ENCODE data around the gene HLA-DPB1.
"Not testable (repeated sequence)": the region's sequence is repeated elsewhere in the genome, so short reads cannot be mapped to it uniquely, and the experiment has no call there.

The HLA-DPB1 gene

GRCh38 chr6:33072508-33073100 lies 3.2 kb upstream of the HLA-DPB1 start:
- DNase-seq = no peak

DNA sequence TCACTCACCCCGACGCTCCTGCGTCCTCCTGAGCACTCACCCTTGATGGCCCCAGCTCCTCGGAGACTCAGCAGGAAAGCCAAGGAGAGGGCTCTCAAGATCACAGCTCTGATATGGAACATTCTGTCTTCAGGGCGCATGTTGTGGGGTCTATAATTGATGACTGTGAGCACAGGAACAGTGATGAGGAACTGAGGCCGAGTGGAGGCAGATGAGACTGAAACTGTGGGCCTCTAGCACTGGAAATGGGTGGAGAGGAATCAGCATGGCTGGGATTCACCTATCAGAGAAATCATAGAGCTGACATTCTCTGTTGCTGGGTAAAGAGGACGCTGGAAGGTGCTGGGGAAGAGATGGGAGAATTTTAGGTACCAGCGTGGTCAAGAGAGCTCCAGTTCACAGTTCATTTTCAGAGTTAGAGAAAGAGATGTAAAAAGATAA lies 2.3 kb upstream of the HLA-DPB1 start, which contains the start of gene HLA-DPA1:
Gene HLA-DPA1 (minus strand): TSS at position 219 of the 441 bp plus-strand sequence.
- no peak for DNase-seq

DNA sequence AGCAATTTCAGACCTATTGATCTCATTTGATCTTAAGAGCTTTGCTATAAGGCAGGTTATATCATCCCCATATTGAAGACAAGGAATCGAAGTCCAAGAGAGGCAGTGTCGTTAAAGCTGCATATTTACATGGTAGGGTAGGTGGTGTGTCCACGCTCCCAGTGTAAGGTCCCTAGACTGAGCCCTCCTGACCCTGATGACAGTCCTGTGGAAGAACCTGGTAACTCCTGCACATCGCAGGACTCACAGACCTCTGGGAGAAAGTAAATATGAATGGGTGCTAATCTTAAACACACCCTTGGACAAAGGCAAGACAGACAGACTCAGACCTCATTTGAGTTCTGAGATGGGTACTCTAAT lies 602 bp upstream of the HLA-DPB1 start:
- no peak for DNase-seq

DNA sequence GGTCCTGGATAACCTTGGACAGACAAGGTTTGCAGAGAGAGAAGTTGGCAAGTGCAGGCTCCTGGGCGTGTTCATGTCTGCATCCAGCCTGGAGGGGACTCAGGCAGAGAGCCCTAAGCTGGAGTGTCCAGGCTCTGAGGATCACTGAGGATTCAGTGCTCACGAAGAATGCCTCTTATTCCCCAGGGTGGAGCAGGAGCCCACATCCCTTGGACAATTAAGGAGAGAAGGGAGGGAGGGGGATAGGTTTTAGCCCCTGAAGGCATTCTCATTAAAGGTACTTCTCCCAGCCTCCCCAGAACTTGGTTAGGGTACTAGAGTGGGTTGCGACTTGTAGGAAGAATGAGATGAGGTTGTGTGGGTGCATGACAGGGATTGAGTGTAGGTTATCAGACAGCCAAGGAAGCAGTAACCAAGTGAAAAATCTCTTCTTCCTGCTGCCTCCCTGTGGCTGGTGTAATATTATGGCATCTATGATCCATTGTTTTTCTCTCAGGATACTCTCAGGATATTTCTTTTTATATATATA lies 680 bp downstream of the HLA-DPB1 start:
- no peak for DNase-seq

DNA sequence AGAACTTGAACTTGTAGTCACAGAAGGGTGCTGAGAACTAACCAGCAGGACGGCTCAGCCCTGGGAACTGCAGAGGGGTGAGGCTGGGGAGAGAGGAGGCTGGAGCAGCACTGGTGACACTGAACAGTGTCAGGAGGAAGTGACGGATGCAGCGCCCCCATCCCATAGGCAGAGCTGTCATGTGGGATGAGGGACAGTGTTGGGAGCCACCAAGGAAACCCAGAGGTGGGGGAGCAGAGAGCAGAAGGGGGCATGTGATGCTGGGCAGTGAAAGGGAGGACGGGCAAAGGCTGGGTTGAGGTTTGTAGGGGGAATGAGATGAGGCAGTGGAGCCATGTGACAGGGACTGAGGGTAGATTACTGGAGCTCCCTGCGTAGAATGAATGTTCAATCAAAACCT lies 2.1 kb downstream of the HLA-DPB1 start:
- no peak for DNase-seq

DNA sequence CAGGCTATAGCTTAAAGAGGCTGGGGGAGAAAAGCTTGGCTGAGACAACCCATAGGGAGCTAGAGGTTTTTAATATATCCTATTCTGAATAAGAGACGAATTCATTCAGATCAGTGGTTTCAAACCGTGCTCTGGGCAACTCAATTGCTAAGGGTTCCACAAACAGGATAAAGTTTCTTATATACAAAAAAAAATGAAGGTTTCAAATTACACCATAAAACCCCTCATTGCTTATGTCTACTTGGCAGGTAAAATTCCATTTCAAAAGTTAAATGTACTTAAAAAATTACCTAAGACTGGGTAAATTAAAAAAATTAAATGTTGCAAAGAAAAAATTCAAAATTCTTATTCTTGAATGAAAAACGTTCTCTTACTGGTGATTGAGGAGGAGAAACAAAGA lies 2.7 kb downstream of the HLA-DPB1 start:
- DNase-seq = no peak

DNA sequence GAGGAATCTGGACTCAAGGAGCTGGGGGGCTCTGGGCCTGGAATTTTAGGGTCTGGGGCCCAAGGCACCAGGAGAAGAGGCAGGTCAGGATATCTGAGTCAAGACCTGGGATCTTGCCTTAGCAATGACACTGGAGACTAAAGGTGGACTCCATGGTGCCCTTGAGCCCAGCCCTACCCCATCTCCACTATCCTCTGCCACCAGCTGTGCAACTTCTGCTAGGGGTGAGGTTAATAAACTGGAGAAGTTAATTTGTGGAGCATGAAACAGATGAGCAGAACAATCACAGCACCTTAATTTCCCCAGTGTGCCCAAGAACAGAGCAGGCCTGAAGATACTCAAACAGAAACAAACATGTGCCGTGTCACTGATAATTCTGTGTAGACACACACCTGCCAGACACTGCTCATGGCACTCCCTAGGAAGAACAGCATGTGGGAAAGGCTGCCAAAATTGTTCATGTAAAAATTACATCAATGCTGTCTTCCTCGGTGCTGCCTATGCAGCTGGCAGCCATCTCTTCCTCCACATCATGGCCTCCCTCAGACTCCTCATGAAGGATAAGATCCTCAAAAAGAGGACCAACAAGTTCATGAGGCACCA lies 3.2 kb downstream of the HLA-DPB1 start:
- no peak for DNase-seq

DNA sequence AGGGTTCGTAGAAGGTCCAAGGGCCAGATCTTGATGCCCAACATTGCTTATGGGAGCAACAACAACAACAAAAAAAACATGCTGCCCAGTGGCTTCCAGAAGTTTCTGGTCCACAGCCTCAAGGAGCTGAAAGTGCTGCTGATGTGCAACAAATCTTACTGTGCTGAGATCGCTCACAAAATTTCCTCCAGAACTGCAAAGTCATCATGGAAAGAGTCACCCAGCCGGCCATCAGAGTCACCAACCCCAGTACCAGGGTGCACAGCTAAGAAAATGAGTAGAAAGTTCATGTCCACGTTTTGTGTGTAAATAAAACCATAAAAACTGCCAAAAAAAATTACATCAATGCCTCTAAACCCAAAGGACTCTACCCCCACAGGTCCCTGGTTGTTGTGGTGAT lies 3.8 kb downstream of the HLA-DPB1 start:
- DNase-seq = no peak

DNA sequence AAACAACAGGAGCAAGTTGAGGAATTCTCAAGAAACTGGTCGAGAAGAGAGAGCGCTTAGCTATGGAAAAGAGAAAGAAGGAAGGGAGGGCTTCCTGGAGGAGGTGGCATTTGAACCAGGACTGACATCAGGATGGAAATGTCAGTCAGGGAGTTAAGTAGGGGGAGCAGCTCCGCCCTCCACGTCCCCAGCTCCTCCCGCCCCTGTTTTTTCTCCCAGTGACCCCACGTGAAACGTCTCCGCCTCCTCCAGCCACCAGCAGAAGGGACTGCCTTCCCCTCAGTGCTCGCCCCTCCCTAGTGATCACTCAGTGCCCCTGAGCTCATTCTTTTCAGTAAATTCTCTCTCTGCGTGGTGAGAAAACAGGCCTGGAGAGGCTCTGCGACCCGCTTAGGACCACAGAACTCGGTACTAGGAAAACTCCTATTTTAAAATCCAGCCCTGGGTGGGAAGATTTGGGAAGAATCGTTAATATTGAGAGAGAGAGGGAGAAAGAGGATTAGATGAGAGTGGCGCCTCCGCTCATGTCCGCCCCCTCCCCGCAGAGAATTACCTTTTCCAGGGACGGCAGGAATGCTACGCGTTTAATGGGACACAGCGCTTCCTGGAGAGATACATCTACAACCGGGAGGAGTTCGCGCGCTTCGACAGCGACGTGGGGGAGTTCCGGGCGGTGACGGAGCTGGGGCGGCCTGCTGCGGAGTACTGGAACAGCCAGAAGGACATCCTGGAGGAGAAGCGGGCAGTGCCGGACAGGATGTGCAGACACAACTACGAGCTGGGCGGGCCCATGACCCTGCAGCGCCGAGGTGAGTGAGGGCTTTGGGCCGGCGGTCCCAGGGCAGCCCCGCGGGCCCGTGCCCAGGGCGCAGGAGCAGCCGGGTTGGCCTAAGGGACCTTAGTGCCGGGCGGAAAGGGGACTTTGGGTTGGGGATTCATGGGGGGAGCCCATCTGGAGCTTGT lies 4.6 kb downstream of the HLA-DPB1 start:
- peak; percentile 90 for DNase-seq

DNA sequence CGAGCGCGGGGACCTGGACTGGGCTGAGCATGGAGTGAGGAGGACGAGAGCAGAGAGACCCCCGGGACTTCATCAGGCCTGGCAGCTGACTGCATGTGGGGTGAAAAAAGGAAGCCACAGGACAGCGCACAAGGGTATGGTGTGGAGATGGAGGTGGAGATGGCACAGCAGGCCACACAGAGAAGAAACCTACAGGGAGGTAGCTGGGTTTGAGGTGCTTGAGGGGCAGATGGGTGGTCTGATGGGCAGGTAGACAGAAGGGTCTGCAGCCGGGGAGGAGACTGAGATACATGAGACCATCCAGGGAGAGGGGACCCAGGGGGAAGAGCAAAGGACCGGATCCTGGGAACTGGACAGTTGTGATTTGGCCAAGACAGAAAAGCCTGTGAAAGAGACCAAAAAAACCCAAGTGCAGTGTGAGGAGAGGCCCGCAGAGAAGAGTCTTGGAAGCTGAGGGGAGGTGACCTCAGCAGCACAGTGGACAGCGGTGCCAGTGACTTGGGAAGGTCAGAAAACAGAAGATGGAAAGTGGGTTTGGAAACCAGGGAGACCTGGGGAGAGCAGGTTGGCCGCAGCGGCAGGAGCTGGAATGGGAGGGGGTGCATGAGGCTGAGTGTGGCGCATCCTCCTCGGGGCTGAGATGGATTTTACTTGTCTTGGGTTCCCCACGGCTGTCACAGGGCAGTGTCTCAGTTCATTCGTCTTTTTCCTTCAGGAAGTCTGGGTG lies 5.5 kb downstream of the HLA-DPB1 start:
- DNase-seq = no peak

GRCh38 chr6:33082702-33083101 lies 6.9 kb downstream of the HLA-DPB1 start:
- DNase-seq = peak; percentile 80

- DNase-seq = no peak
These were observed 9.8 kb downstream of the HLA-DPB1 start for GRCh38 chr6:33085627-33086026.

GRCh38 chr6:33088258-33088930 lies 12.6 kb downstream of the HLA-DPB1 start:
- DNase-seq = no peak

GRCh38 chr6:33088931-33089620 lies 13.3 kb downstream of the HLA-DPB1 start:
- no peak for DNase-seq

DNA sequence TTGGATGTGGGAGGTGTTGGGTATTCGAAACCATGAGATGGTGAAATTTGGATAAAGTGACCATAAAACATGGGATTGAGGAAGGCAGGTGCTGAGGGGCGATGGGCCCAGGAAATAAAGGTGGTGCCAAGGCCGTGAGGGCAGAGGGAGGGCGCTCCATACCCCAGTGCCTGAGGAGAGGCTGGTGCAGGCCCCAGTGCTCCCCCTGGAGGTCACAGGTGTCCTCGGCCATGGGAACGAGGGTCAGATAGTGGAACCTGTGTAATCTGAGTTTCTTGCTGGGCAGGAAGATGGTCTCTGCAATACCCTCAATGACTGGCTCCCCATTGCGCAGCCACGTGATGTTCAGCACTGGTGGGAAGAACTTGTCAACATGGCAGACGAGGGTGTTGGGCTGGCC lies 16.2 kb downstream of the HLA-DPB1 start:
- peak; percentile 67 for DNase-seq

DNA sequence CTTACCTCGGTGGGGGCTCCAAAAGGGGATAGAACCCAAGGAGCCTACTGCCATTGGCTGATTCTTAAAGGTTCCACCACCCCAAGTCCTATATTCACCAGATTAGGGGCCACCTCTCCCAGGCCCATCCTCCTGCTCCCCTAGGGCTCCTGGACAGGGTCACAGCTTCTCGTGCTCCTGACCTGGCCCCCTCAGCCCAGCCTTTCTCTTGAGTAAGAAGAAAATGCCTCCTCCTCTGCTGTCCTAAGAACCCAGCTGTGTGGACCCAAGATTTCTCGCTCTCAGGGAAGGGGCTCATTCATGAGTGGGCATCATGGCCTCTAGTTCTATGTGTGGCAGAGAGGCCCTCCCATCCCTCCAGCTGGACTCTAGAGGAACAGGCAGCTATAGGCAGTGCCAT lies 16.6 kb downstream of the HLA-DPB1 start:
- no peak for DNase-seq

GRCh38 chr6:33093855-33094254 lies 18.1 kb downstream of the HLA-DPB1 start:
- no peak for DNase-seq

- no peak for DNase-seq
These were observed 19.9 kb downstream of the HLA-DPB1 start for GRCh38 chr6:33095681-33096080.

GRCh38 chr6:33101121-33101737 lies 25.4 kb downstream of the HLA-DPB1 start:
- not testable (repeated sequence) for DNase-seq

- DNase-seq = no peak
These were observed 28.0 kb downstream of the HLA-DPB1 start for GRCh38 chr6:33103776-33104175.

GRCh38 chr6:33104887-33105286 lies 29.1 kb downstream of the HLA-DPB1 start:
- DNase-seq = no peak

Measured in islet precursor cell (in vitro differentiated cells).